ENCODE results near the gene FAM111B.

DNA sequence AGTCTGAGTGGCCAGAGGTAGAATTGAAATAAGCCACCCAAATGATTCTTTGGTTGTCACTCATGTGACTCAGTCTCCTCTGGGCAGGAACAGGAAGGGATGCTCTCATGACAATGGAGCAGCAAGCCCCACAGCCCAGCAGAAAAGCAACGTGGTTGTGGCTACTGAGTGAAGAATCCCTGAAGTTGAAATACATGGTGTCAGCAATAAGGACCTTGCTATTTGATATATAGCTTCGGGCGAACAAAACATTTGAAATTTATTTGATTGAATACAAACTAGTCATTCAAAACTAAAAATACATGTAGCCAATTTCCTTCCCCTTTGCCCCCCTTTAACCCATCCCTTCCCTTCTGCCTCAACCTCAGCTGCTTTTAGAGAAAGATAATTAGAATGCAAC is 50.4 kb downstream of the FAM111B start:
- TF ChIP-seq POLR2AphosphoS5 (IDR thresholded peaks at IDR 0.05; ENCODE audit: low read depth, low read length): no peak
- TF ChIP-seq POLR2A (IDR thresholded peaks at IDR 0.05; ENCODE audit: low read depth, low read length): no peak

Data from GM12891 (cell line).